Measurements from ENCODE around the gene MKRN3. TPM values are rescaled to one million over a fixed set of nuclear protein-coding genes. Genes with fewer than 3 reads are reported as not detected.

MKRN3 gene
- total and polyA plus RNA-seq, 10 of the 15 experiments (the other 5 are each of a cell fraction or from before 2014, with no cell fraction given) = 0.30 to 1.1 TPM; not detected in 8

DNA sequence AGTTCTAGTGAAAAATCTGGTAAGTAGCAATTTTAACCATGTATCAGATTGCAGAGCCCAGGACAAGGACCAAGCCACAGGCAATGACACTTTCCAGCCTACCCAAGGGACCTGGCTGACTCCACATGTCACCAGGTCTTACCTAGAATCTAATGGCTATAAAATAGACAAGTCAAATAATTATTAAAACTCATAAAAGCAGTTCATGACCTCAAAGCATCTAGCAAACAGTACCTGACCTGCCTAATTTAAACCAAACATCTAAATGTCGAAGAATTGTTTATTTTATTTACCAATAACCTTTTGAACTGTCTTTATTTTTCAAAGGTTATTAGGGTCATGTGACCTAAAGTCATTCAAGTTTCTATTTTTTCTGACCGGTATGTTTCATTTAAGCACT is 35.6 kb upstream of the MKRN3 start:
- no peak for ATAC-seq
- H3K4me1 ChIP-seq (ENCODE audit: control insufficient read depth, insufficient read depth, low read length) = no peaks in the 10 kb centered on the region
- H3K36me3 ChIP-seq (ENCODE audit: control insufficient read depth in 2 of 2, insufficient read depth in 2 of 2, low read length in 1 of 2) = no peaks in the 10 kb centered on the region
- RAD21 ChIA-PET (ENCODE audit: unreplicated experiment) = no interaction called here
- BruUV-seq (replicated peaks) = no TSS peak
- 37% methylated on average over 2 of the region's 2 CpGs for WGBS (ENCODE audit: insufficient coverage, insufficient replicate concordance, low lambda C conversion rate, missing lambda C conversion rate)
- SMC1A ChIA-PET (ENCODE audit: uncharacterized antibody, unreplicated experiment) = no interaction called here
- no peak for FAIRE-seq
- CTCF ChIA-PET = no interaction called here
- H3K4me3 ChIP-seq = no peak overlapping the region
- H3K9ac ChIP-seq (ENCODE audit: control insufficient read depth, insufficient read depth, low read length) = no peak overlapping the region
- no peaks in the 10 kb centered on the region for H3K27me3 ChIP-seq (replicated peaks in 1 of 2; ENCODE audit: control insufficient read depth in 2 of 2, insufficient read depth in 2 of 2, low read length in 1 of 2)
- POLR2A ChIA-PET = no interaction called here
- in situ Hi-C loops (cut with MboI) (no loop called here), intact Hi-C loops (cut with micrococcal nuclease; ENCODE audit: unreplicated experiment) (no loop called here)
- TF ChIP-seq RAD21 (IDR thresholded peaks at IDR 0.05; ENCODE audit: insufficient read depth, low read depth, low read length) = no peak
- TF ChIP-seq JUNB (IDR thresholded peaks at IDR 0.05) = no peak
- no peak for TF ChIP-seq TBL1XR1 (IDR thresholded peaks at IDR 0.05; ENCODE audit: low read depth, low read length)
- no peak for TF ChIP-seq NFYA (IDR thresholded peaks at IDR 0.05; ENCODE audit: borderline replicate concordance, low read depth, low read length)
- no peak for TF ChIP-seq MTA3 (IDR thresholded peaks at IDR 0.05; ENCODE audit: borderline replicate concordance, low read length)
- no peak for TF ChIP-seq SRF (IDR thresholded peaks at IDR 0.05; ENCODE audit: low read depth in 2 of 2, low read length in 2 of 2)
- no peak for TF ChIP-seq ATF3 (IDR thresholded peaks at IDR 0.05; ENCODE audit: borderline replicate concordance, extremely low read depth, low read depth, low read length)
- TF ChIP-seq MEF2B (IDR thresholded peaks at IDR 0.05; ENCODE audit: partially characterized antibody, poor library complexity, severe bottlenecking) = no peak
- no peak for TF ChIP-seq ZNF274 (IDR thresholded peaks at IDR 0.05; ENCODE audit: insufficient read depth, insufficient read length)
- no peak for TF ChIP-seq CREB1 (IDR thresholded peaks at IDR 0.05; ENCODE audit: low read depth)
- no peak for TF ChIP-seq IKZF2 (IDR thresholded peaks at IDR 0.05)
- TF ChIP-seq ZBTB11 (CRISPR knock-in tag; IDR thresholded peaks at IDR 0.05) = no peak
- H3K9me3 ChIP-seq (replicated peaks; ENCODE audit: control insufficient read depth, insufficient read depth, low read length) = no peaks in the 10 kb centered on the region
- no peaks in the 10 kb centered on the region for H4K20me1 ChIP-seq (ENCODE audit: control insufficient read depth, insufficient read depth)
- no peak for DNase-seq (ENCODE audit: low read depth, low spot score)
- no peak overlapping the region for H3K4me2 ChIP-seq (ENCODE audit: control insufficient read depth, insufficient read depth)
- H3K27ac ChIP-seq (ENCODE audit: control insufficient read depth, insufficient read depth) = no peak overlapping the region
- H2AFZ ChIP-seq (ENCODE audit: control insufficient read depth, low read depth, low read length) = no peak overlapping the region
- H3K79me2 ChIP-seq (ENCODE audit: control insufficient read depth, insufficient read depth, low read length) = no peaks in the 10 kb centered on the region

Measured in GM12878 (cell line).